ENCODE results near the gene AOC1. TPM values are rescaled to one million over a fixed set of nuclear protein-coding genes. Genes with fewer than 3 reads are reported as not detected.

AOC1 gene
- polyA plus RNA-seq, 1 donor from 2014 or later, result not detected

- H3K79me2 ChIP-seq (replicated peaks; ENCODE audit: insufficient read depth, low read length), result no peaks in the 10 kb centered on the region
- no peaks in the 10 kb centered on the region for H3K9me3 ChIP-seq (ENCODE audit: low read length)
- no peaks in the 10 kb centered on the region for H3F3A ChIP-seq (ENCODE audit: insufficient read depth, low read length, poor library complexity, severe bottlenecking)
- no peaks in the 10 kb centered on the region for H3K27me3 ChIP-seq (ENCODE audit: insufficient read depth, low read depth, low read length)
- no peak overlapping the region for H3K4me2 ChIP-seq (ENCODE audit: low read length)
- H4K20me1 ChIP-seq (ENCODE audit: insufficient read depth), result no peaks in the 10 kb centered on the region
- H3K4me3 ChIP-seq (ENCODE audit: low read length), result no peak overlapping the region
- no peak overlapping the region for H3K9ac ChIP-seq (ENCODE audit: low read length)
- TF ChIP-seq SMC3 (conservative IDR thresholded peaks at IDR 0.05; ENCODE audit: poor library complexity) (no peak), EP300 (conservative IDR thresholded peaks at IDR 0.05; ENCODE audit: poor library complexity, severe bottlenecking) (no peak), MXI1 (conservative IDR thresholded peaks at IDR 0.05; ENCODE audit: poor library complexity, severe bottlenecking) (no peak), TAF1 (IDR thresholded peaks at IDR 0.05; ENCODE audit: low read depth) (no peak), RAD21 (conservative IDR thresholded peaks at IDR 0.05) (no peak), EZH2 (IDR thresholded peaks at IDR 0.05; ENCODE audit: borderline replicate concordance, insufficient read depth, low read length, poor library complexity, severe bottlenecking) (no peak), POLR2AphosphoS5 (IDR thresholded peaks at IDR 0.05) (no peak)
- TF ChIP-seq, protein P1, sequence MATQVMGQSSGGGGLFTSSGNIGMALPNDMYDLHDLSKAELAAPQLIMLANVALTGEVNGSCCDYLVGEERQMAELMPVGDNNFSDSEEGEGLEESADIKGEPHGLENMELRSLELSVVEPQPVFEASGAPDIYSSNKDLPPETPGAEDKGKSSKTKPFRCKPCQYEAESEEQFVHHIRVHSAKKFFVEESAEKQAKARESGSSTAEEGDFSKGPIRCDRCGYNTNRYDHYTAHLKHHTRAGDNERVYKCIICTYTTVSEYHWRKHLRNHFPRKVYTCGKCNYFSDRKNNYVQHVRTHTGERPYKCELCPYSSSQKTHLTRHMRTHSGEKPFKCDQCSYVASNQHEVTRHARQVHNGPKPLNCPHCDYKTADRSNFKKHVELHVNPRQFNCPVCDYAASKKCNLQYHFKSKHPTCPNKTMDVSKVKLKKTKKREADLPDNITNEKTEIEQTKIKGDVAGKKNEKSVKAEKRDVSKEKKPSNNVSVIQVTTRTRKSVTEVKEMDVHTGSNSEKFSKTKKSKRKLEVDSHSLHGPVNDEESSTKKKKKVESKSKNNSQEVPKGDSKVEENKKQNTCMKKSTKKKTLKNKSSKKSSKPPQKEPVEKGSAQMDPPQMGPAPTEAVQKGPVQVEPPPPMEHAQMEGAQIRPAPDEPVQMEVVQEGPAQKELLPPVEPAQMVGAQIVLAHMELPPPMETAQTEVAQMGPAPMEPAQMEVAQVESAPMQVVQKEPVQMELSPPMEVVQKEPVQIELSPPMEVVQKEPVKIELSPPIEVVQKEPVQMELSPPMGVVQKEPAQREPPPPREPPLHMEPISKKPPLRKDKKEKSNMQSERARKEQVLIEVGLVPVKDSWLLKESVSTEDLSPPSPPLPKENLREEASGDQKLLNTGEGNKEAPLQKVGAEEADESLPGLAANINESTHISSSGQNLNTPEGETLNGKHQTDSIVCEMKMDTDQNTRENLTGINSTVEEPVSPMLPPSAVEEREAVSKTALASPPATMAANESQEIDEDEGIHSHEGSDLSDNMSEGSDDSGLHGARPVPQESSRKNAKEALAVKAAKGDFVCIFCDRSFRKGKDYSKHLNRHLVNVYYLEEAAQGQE (IDR thresholded peaks at IDR 0.05; ENCODE audit: borderline replicate concordance), result no peak
- TF ChIP-seq, protein P2, sequence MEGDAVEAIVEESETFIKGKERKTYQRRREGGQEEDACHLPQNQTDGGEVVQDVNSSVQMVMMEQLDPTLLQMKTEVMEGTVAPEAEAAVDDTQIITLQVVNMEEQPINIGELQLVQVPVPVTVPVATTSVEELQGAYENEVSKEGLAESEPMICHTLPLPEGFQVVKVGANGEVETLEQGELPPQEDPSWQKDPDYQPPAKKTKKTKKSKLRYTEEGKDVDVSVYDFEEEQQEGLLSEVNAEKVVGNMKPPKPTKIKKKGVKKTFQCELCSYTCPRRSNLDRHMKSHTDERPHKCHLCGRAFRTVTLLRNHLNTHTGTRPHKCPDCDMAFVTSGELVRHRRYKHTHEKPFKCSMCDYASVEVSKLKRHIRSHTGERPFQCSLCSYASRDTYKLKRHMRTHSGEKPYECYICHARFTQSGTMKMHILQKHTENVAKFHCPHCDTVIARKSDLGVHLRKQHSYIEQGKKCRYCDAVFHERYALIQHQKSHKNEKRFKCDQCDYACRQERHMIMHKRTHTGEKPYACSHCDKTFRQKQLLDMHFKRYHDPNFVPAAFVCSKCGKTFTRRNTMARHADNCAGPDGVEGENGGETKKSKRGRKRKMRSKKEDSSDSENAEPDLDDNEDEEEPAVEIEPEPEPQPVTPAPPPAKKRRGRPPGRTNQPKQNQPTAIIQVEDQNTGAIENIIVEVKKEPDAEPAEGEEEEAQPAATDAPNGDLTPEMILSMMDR (IDR thresholded peaks at IDR 0.05; ENCODE audit: poor library complexity, severe bottlenecking), result no peak
- no peak overlapping the region for H3K27ac ChIP-seq (ENCODE audit: low read length)
- no peaks in the 10 kb centered on the region for H3K9me2 ChIP-seq (ENCODE audit: insufficient read depth, low read length)
- H3K36me3 ChIP-seq (ENCODE audit: insufficient read depth, low read length), result no peaks in the 10 kb centered on the region
- H2AFZ ChIP-seq (ENCODE audit: low read depth, low read length), result no peak overlapping the region
Observed at GRCh38 chr7:150842018-150842417, 10.3 kb upstream of the AOC1 start.

- H3F3A ChIP-seq (ENCODE audit: insufficient read depth, low read length, poor library complexity, severe bottlenecking), result no peaks in the 10 kb centered on the region
- H2AFZ ChIP-seq (ENCODE audit: low read depth, low read length), result no peak overlapping the region
- H3K79me2 ChIP-seq (replicated peaks; ENCODE audit: insufficient read depth, low read length), result no peaks in the 10 kb centered on the region
- no peaks in the 10 kb centered on the region for H3K9me2 ChIP-seq (ENCODE audit: insufficient read depth, low read length)
- TF ChIP-seq MXI1 (conservative IDR thresholded peaks at IDR 0.05; ENCODE audit: poor library complexity, severe bottlenecking) (no peak), TAF1 (IDR thresholded peaks at IDR 0.05; ENCODE audit: low read depth) (no peak)
- H3K9me3 ChIP-seq (ENCODE audit: low read length), result no peaks in the 10 kb centered on the region
- no peaks in the 10 kb centered on the region for H3K27me3 ChIP-seq (ENCODE audit: insufficient read depth, low read depth, low read length)
- H3K4me2 ChIP-seq (ENCODE audit: low read length), result no peak overlapping the region
- no peak overlapping the region for H3K27ac ChIP-seq (ENCODE audit: low read length)
- H3K9ac ChIP-seq (ENCODE audit: low read length), result no peak overlapping the region
- H3K36me3 ChIP-seq (ENCODE audit: insufficient read depth, low read length), result no peaks in the 10 kb centered on the region
- no peak overlapping the region for H3K4me3 ChIP-seq (ENCODE audit: low read length)
- H4K20me1 ChIP-seq (ENCODE audit: insufficient read depth), result no peaks in the 10 kb centered on the region
Observed at GRCh38 chr7:150842716-150843115, 9.6 kb upstream of the AOC1 start.

DNA sequence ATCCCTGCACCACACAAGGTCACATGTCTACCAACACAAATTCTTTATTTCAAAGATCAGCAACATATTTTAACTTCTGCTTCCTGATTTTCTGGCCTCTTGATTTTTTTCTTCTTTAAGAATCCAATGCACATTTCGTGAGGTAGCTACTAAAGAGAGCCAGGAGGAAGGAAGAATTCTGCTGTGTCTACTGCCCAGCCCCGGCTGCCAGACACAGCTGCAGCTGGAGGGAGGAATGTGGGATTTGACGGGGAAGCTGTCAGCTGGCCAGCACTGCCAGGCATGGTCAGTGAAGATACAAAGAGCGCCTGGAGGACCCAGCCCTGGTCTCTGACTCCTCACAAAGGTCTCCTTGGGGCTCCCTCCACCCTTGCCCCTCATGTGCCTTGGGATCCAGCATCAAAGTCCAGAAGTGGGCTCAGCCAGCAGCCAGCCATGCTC is 6.9 kb upstream of the AOC1 start:
- H3K79me2 ChIP-seq (replicated peaks; ENCODE audit: insufficient read depth, low read length), result no peaks in the 10 kb centered on the region
- no peaks in the 10 kb centered on the region for H4K20me1 ChIP-seq (ENCODE audit: insufficient read depth)
- TF ChIP-seq, protein P2 (IDR thresholded peaks at IDR 0.05; ENCODE audit: poor library complexity, severe bottlenecking), result no peak
- TF ChIP-seq MXI1 (conservative IDR thresholded peaks at IDR 0.05; ENCODE audit: poor library complexity, severe bottlenecking), result no peak
- no peak for TF ChIP-seq POLR2AphosphoS5 (IDR thresholded peaks at IDR 0.05)
- TF ChIP-seq, protein P1 (IDR thresholded peaks at IDR 0.05; ENCODE audit: borderline replicate concordance), result no peak
- TF ChIP-seq EP300 (conservative IDR thresholded peaks at IDR 0.05; ENCODE audit: poor library complexity, severe bottlenecking), result no peak
- no peak for TF ChIP-seq TAF1 (IDR thresholded peaks at IDR 0.05; ENCODE audit: low read depth)
- TF ChIP-seq RAD21 (conservative IDR thresholded peaks at IDR 0.05), result no peak
- TF ChIP-seq SMC3 (conservative IDR thresholded peaks at IDR 0.05; ENCODE audit: poor library complexity), result no peak
- no peak for TF ChIP-seq EZH2 (IDR thresholded peaks at IDR 0.05; ENCODE audit: borderline replicate concordance, insufficient read depth, low read length, poor library complexity, severe bottlenecking)
- no peaks in the 10 kb centered on the region for H3K9me3 ChIP-seq (ENCODE audit: low read length)
- no peaks in the 10 kb centered on the region for H3K9me2 ChIP-seq (ENCODE audit: insufficient read depth, low read length)
- H3K4me2 ChIP-seq (ENCODE audit: low read length), result no peak overlapping the region
- no peak overlapping the region for H3K9ac ChIP-seq (ENCODE audit: low read length)
- no peaks in the 10 kb centered on the region for H3F3A ChIP-seq (ENCODE audit: insufficient read depth, low read length, poor library complexity, severe bottlenecking)
- no peak overlapping the region for H3K27ac ChIP-seq (ENCODE audit: low read length)
- H3K36me3 ChIP-seq (ENCODE audit: insufficient read depth, low read length), result no peaks in the 10 kb centered on the region
- no peaks in the 10 kb centered on the region for H3K27me3 ChIP-seq (ENCODE audit: insufficient read depth, low read depth, low read length)
- H2AFZ ChIP-seq (ENCODE audit: low read depth, low read length), result no peak overlapping the region
- no peak overlapping the region for H3K4me3 ChIP-seq (ENCODE audit: low read length)
